Smooth muscle cell of the brain vasculature (primary cell): ENCODE measurements around the gene ZEB2.

Experiments used
- DNase-seq: peaks from one replicate; pipeline ENCODE4 v3.0.0-alpha.2; 2012; ENCODE audit warnings: low read depth, low spot score

Gene ZEB2

DNA sequence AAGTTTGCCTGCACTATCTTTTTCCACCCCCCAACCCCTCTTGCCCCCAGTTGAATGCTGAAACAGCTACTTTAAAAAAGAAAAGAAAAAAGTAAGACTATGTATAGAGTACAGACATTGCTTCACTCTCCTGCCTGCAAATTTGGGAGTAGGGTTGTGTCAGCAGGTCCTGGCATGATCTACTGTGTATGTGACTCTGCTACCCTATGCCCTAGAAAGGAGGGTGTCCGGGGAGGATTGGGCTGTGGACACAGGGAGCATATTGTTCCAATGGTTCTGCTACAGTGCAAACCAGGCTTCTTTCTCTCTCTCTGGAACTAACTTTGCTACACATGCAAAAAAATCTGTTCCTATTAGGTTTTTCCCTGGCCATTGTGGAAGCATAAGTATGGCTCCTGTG lies 9.9 kb upstream of the ZEB2 start:
- no peak for DNase-seq

DNA sequence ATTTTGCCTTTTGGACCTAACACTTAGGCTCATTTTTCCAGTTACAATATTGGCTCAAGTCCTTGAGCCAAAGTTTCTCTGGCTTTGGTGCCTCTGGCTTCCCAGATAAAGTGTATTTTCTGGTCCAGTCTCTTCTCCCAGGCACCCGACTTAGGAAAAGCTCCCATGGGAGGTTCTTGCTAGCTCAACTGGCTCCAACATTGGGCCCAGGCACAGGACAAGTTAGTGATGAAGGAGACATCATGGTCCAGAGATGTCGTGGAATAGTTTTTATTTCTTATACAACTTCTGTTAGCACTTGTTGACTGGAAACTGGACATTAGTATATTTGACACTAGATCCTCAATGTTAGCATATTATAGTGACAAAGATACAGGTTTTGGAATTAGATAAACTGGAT lies 8.2 kb upstream of the ZEB2 start:
- no peak for DNase-seq

DNA sequence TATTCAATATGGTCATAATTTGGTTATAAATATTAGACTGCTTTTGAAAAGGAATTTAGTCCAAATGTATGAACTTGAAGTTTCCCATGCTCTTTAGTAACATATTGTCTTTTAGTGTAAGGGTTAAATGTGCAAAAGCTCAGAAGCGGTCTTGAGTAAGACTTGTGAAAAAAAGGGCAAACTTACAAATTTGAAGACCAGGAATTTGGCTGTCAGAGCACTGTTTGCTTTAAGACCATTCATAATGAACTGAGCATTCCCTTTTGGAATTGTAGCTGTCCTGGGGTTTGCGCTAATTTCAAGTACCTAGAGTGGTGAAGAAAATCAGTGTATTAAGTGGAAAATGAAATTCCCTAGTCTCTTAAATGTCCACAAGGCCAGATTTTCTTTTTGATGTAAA lies 6.9 kb upstream of the ZEB2 start:
- DNase-seq = no peak

DNA sequence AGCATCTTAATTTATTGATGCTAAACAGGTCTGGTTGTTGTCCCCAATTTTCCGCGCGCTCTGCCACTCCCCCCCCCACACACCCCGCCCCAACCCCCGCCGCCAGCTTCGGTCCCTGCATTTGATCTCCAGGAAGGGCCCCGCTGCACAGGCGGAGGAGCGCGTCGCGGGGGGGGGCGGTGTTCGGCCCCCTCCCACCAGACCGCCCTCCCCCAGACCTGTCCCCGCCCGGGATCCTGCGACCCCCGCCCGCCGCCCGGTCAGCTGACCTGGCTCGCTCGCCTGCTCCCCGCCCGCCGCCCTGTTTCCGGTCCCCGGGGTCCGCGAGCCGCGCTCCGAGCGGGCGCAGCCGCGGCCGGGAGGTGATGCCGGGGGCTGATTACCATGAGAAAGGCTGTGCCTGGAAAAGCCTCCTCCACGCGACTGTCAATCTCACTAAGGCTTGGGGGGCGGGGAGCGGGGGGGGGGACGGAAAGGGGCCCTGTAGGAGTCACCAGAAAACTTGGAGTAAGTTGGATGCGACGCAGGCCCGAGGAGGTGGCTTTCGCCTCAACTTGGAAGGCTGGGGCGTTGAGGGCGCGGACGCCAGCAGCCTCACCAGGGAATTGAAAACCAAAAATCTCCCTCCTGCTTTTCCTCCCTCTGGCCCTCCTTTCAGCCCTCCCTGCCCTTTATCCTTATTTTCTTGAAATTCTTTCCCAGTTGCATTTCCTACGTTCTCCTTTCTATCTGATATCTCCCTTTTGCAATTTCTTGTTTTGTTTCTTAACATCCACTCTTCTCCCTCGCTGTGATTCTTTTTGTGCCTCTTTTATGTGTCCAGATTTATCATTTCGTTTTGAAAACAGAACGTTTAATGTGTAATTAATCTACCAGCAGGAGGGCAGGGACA lies 4.4 kb upstream of the ZEB2 start:
- no peak for DNase-seq

DNA sequence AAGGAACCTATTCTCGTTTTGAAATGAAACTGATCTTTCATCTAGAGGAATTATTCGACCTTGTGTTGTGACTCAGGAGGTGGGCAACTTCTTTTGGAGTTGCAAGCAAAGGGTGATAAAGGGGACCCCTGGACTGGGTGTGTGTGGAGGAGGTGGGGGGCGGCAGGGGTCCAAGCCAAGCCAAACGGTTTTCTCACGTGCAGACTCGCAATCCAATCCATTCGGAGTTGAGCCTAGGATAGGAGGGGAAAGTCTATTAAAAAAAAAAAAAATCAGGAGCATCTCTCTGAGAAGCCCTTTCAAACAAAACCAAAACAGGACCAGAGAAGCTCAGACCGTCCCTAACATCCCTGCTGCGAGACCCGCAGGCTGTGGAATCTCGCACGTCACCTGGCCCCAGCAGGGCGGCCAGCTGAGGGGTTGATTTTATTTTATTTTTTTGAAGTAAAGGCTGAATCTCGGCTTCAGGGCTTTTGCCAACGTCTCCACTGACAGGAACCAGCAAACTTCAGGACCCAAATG lies 3.7 kb upstream of the ZEB2 start:
- DNase-seq = no peak

DNA sequence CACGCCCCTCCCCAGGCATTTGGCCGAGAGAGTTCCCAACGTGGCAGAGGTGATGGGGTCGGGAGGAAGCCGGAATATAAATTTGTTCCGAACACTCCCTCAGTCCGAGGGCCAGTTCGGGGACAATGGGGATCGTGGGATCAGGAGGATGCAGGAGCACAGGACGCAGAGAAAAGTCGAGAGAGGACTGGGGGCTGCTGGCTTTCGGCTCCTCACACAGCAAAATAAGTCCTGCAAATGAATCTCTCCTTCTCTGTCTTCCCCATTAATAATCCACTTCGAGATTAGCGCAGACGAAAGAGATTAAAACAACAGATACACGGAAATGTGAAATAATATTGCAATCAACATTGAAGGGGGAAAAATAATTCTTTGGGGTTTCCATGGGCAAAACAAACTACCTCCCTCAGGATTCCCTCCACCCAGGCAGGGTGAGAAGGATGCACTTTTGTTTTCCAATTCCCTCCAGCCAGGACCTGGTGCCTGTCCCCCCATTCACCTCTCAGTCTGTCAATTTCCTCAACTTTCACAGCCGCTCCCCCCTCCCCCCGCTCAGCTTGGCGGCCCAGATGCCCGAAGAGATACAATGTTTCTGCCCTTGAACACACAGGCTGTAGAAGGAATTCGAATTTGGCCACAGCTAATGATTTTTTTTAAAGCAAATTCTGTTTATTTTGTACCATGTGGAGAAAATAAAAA lies 3.1 kb upstream of the ZEB2 start:
- DNase-seq = no peak

DNA sequence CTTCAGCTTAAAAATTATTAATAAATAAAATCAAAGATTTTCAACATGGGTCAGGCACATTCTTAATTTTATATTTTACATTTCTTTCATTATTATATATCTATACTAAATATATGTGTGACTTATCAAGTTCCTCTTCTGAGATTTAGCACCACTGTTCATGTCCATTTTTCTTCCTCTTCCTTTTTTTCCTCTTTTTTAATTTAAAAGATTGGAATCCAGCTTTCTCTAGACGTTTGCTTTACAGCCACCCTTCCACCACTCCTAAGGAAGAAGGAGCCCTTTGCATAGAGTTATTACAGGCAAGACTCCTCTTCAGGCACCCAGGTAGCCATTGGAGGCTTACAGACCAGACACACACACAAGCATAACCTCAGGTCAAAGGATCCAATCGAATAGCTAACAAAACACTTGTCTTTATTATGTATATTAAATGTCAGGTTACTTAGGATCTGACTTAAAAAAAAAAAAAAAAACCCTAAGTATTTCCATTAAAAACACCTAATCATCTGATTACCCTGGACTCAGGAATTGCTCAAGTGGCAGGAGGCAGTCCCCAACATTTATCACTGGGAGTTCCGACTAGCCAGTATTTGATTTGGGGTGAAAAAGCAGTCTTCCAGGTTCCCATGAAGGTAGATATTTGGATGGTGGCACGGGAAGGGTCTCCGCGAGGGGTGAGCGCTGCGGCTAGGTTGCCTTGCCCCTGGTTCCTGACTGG lies 2.4 kb upstream of the ZEB2 start:
- DNase-seq = no peak

DNA sequence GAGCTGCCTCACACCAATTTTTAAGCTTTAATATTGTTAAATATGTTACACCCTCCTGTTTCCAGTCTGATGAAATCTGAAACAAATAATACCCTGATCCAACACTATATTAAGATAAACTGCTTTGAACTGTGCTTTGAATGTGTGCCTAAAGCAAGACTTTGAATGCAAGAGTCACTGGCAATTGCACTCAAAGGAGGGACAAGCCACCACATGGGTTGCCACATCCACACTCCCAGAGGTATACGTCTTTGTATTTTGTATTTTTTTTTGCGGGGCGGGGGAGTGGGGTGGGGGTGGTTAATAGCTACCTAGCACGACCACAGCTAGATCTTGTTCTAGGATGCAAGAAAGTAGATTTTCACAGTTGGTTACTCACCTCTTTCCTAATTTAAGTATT lies 1.8 kb upstream of the ZEB2 start:
- no peak for DNase-seq

DNA sequence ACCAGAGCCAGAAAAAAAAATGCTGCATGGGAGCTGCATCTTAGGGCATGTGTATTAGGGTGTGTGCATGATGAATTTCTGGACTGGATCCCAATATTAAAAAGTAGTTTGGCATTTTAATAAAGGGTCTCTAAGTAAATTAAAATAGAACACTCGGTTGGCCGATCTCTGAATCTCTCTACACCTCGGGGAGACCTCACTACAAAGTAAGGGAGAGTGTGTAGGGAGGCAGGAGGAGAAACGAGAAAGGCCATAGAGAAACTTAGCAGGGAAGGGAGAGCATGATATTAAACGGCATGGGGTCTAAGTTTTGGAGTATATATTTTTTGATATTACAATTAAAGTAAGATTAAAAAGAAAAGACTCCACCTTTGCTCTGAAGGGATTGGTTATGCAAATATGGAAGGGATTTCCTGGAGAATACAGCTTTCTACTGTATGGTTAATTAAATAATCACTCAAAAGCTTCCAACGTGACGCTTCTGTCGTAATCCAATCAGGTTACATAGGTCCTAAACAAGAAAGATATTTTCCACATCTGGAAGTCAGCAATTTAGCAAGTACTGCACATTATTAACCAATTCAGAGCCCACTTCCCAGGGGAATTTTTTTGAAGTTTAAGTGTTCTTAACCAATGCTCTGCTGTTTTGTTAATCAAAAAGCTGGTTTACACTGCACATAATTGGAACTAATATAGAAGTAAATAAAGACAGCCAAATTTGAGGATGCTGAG lies 1.0 kb upstream of the ZEB2 start:
- no peak for DNase-seq

DNA sequence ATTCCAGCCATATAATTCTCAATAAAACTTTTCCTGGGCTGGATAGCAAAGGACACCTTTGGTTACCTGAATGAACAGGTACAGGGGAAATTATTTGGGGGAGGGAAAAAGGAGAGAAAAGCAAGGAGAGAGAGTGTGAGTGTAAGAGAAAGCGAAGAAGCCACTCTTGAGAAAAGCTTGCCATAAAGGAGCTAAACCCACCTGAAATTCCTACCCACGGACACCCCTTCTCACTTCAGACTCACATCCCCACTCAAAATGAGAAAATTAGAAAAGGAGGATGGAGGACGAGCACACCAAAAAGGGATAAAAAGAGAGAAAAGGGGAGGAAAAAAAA lies 354 bp downstream of the ZEB2 start:
- DNase-seq = no peak

DNA sequence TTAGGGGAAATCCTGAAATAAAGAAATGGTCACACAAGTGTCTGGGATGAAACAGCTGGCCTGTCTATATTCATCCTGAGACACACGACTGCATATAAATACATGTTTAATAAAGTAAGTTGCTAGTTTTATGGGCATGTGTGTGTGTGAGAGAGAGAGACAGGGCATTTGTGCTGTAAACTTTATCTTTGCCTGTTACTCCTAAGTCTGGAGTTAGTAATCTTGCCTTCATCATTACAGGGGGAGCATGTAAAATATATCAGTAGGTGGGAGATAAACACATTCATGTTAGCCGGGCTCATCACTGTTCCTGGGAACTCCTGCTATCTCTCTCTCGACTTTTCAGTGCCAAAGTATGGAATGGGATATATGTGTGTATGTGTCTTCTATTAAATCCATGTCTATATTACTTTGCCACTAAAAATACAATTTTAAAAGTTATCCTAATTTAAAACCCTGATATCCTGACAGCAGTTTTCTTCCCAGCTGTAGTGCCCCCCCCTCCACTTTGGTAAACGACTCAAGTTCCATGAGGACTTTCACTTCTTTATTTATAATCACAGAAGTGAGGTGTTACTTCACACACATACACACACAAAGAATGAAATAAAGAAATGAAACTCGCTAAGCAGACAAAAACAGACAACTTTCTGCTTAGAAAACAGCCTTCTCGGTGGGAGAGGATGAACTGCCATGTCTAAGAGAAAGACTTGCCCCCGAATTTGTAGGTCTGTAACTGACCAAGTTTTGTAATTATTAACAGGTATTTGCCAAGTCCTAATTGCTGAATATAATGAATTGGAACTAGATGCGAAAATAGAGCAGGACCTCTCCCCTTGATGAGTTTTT lies 947 bp downstream of the ZEB2 start:
- no peak for DNase-seq

DNA sequence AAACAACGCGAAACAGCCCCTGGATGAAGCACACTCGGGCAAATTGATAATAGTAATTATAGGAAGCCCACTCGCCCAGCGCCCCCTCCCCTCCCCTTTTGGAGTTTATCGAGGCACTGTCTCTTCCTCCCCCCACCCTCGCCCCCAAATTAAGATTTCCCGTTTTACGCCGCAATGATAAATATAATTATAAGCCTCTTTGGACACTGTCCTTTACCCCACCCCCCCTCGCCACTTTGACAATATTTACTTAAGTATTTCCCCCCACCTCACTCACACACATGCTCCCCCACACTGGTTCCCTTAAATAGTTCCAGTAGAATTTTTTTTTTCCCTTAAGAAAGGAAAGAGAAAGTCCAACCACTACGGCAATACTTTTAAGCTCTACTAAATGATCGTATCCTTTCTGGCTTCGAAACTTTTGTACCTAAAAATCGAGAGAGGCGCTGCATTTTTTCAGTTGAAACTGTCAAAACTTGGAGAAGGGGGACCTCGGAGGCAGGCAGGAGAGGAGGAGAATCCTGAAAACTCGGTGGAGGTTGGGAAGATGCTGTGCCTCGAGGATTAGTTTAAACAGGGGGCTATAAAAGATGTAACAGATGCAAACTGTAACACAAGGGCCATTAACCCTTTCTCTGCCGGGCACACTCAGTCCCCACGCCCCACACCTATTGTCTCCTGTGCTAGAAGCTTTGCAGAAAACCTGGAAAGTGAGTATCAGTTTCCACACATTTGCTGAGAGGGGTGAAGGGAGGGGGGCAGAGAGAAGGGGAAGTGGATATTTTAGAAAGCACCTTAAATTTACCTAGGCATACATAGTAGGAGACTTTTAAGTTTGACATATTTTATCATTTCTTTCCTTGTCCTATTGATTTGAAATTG lies 1.8 kb downstream of the ZEB2 start:
- DNase-seq = no peak

DNA sequence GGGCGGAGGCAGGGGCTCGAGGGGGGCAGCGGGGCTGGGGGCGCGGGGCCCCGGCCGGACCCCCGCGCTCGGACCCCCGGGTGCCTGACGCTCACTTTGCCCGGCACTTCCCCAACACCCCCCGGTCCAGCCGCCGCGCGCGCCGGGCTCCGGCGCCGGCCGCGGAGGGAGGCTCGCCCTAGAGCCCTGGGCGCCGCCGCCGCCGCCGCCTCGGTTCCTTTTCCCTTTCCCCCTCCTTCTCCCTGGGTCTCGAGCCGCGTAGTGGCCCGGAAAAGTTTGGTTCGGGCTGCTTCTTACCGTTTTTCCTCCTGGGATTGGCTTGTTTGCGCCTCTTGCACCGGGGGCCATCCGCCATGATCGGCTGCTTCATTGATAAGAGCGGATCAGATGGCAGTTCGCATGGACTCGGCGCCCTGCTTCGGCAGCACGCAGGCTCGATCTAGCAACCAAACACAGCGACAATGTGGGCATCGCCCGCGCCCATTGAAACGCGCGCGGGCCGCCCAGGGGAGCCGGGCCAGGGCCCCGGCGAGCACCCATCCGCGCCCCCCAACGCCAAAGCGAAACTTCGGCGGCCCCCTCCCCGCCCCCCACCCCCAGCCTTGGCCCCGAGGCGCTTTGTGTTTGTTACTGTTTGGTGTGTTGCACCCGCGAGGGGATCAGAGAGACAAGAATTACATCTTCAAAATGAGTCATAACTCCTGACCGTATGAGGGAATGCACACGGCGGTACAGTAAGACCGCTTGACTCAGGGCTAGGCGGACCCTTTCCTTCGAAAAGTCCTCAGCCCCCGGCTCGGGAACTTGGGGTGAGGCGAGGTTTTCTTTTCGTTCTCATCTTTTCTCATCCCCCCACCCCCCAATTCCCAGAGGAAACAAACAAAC lies 2.7 kb downstream of the ZEB2 start:
- DNase-seq = no peak

DNA sequence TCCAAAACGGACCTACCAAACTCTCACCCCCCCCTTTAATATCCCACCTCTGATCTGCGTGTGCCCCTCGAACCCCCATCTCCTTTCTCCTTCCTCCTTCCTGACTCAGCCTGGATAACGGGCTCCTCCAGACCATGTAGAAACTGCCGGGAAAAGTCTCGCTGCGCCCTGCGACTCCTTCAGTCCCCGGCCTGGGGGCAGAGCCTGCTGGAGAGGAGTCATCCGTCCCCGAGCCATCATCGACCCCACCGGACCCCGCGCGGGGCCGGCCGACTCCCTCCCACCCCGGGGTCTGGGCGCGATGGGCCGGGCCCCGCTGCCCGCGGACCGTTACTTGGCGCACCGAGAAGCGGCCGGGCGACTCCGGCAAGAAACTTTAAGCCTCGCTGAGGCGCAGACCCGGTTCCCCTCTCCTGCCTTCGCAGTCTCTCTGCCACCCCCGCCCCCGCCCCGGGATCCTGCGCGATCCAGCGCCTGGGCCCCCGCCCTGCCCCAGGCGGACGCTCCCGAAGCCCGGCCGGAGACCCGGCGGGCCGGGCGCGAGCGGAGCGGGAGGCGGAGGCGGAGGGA lies 3.4 kb downstream of the ZEB2 start:
- DNase-seq = no peak

DNA sequence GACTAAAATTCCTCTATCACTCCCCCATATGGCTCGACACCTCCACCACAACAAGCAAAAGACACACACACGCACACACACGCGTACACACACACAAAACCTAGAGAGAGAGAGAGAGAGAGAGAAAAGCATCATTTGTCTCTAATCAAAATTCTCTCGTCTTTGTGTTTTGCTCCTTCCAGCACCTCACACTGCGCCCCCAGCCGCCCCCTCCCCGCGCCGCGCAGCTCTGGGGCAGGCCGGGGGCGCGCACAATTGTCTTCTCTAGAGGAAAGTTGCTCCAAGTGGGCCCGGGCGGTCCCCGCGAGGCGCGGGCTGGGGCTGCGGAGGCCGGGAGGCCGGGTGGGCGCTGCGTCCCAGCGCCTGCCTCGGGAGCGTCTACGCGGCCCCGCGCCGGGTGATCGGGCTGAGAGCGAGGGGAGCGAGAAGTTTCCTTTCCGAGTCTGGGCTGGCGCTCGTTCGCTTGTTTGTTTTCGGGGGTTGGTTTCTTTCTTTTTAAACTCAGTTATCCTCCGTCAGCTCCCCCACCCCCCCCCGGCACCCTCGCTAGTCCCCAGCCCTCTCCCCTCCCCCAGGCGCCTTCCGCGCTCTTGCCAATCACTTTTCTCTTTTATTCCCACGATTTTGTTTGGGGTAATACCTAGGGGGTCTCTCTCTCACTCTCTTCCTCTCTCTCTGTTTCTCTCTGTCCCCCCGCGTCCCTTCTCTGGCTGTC lies 4.1 kb downstream of the ZEB2 start:
- no peak for DNase-seq

DNA sequence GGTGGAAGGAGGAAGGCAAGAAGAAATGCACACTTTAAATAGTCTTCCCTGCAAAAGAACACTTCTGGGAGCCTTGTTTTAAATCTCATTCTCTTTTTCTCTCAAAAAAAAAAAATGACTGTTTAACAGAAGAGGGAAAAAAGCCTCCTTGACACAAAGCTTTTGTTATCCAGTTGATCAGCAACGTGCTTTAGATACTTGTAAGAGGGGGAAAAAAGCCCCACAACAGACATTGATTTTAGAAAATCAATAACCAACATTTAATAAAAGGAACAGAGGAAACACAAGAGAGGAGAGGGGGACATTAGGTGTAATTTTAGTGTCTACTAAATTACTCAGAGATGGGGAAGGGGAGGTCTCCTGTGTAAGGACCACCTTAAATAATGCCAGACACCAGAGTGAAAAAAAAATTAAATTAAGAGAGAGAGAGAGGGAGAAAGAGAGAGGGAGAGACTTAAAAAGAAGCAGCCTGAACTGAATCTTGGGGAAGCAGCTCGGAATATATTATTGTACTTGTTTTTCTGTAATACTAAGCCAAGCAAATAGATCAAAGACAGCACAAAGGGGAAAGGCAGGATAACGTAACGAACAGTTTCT lies 4.7 kb downstream of the ZEB2 start:
- DNase-seq = no peak

DNA sequence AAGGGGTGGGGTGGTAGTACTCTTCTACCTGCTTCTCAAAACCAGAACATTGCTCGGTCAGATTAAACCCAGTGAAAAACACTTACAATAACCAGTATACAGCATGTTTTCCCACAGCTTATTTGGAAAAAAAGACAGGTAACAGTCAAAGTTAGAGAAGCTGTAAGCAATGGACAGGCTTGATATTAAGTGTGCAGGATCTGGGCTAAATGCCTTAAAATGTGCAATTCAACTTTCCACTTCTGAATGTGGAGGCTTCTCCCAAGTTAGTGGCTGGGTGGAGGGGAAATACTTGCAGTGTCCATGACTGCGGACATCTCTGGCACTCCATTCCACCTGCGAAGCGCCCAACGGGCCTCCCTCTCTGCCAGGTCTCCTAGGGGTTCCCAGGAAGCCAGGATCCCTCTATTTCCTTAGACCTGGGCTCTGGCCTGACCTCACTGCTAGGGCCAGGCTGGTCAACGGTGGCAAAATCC lies 5.3 kb downstream of the ZEB2 start:
- no peak for DNase-seq
